Hepatocyte (in vitro differentiated cells): ENCODE results near the gene TRPC4AP. TPM values are rescaled to one million over a fixed set of nuclear protein-coding genes. Genes with fewer than 3 reads are reported as not detected.
"Not testable (repeated sequence)": the region's sequence is repeated elsewhere in the genome, so short reads cannot be mapped to it uniquely, and the experiment has no call there.

Experiments used
- DNase-seq: peaks from one replicate; pipeline ENCODE4 v3.0.0-alpha.2; 2016; ENCODE audit warnings: low spot score
- H2AFZ ChIP-seq: fragments of 200-600 bp; sonication (generic); 2 replicates; pipeline ENCODE4 v1.6.0; 2016; ENCODE audit warnings: antibody characterized with exemption, mild to moderate bottlenecking
- H3K27ac ChIP-seq: fragments of 200-600 bp; sonication (generic); 2 replicates; pipeline ENCODE4 v1.5.1; 2016; ENCODE audit warnings: mild to moderate bottlenecking
- H3K27me3 ChIP-seq: fragments of 200-600 bp; sonication (generic); 2 replicates; pipeline ENCODE4 v1.6.1; 2016
- H3K36me3 ChIP-seq: fragments of 200-600 bp; sonication (generic); replicated peaks from 2 replicates; pipeline ENCODE4 v1.5.1; 2016; ENCODE audit warnings: low read depth; ENCODE audit not compliant: insufficient read depth
- H3K4me1 ChIP-seq: fragments of 200-600 bp; sonication (generic); 2 replicates; pipeline ENCODE4 v1.5.1; 2016; ENCODE audit warnings: mild to moderate bottlenecking, moderate library complexity; ENCODE audit not compliant: insufficient read depth
- H3K4me2 ChIP-seq: fragments of 200-600 bp; sonication (generic); 2 replicates; pipeline ENCODE4 v1.6.0; 2016
- H3K4me3 ChIP-seq: fragments of 200-600 bp; sonication (generic); 2 replicates; pipeline ENCODE4 v1.5.1; 2016; ENCODE audit warnings: mild to moderate bottlenecking
- H3K79me2 ChIP-seq: fragments of 200-600 bp; sonication (generic); 2 replicates; pipeline ENCODE4 v1.6.0; 2017; ENCODE audit warnings: mild to moderate bottlenecking
- H3K9me2 ChIP-seq: fragments of 200-600 bp; sonication (generic); replicated peaks from 2 replicates; pipeline ENCODE4 v1.6.0; 2017; ENCODE audit warnings: mild to moderate bottlenecking; ENCODE audit not compliant: insufficient read depth
- H3K9me3 ChIP-seq: fragments of 200-600 bp; sonication (generic); 2 replicates; pipeline ENCODE4 v1.5.1; 2016; ENCODE audit warnings: low read depth, mild to moderate bottlenecking
- H4K20me1 ChIP-seq: fragments of 200-600 bp; sonication (generic); 2 replicates; pipeline ENCODE4 v1.6.0; 2016; ENCODE audit warnings: mild to moderate bottlenecking; ENCODE audit not compliant: insufficient read depth, poor library complexity, severe bottlenecking
- CTCF ChIP-seq: fragments of 200-600 bp; sonication (generic); IDR thresholded peaks from 2 replicates; pipeline ENCODE4 v1.5.1; 2016; ENCODE audit warnings: antibody characterized with exemption, mild to moderate bottlenecking; ENCODE audit not compliant: poor library complexity
- EZH2 ChIP-seq: fragments of 200-600 bp; sonication (generic); IDR thresholded peaks from 2 replicates; pipeline ENCODE4 v1.6.1; 2016; ENCODE audit warnings: antibody characterized with exemption, mild to moderate bottlenecking, borderline replicate concordance
- EZH2phosphoT487 ChIP-seq: fragments of 200-600 bp; sonication (generic); IDR thresholded peaks from one replicate; pipeline ENCODE4 v1.6.1; 2018; ENCODE audit warnings: antibody characterized with exemption, mild to moderate bottlenecking, low read depth, moderate library complexity; ENCODE audit not compliant: unreplicated experiment, severe bottlenecking
- WGBS: methylation state at CpG from one replicate; pipeline ENCODE4 v1.1.6; 2016; ENCODE audit warnings: low lambda C conversion rate; ENCODE audit errors: missing lambda C conversion rate; 5-methylcytosine and 5-hydroxymethylcytosine counted together
- polyA plus RNA-seq: library from polyadenylated mRNA; unstranded; fragments of >200 nt; fragmentation: Nextera tagmentation; extraction: Ambion mirVana; gene quantifications from 2 replicates; pipeline ENCODE4 v1.2.1, GENCODE V29; 2016
- total RNA-seq: library from RNA; depleted of rRNA; stranded (reverse); fragments of >200 nt; gene quantifications from 2 replicates; pipeline ENCODE4 v1.2.3, GENCODE V29; 2014

Gene TRPC4AP
- total and polyA plus RNA-seq, 2 experiments from 2014 or later = 88.6 to 94.9 TPM

GRCh38 chr20:35059110-35059509 is 33.5 kb downstream of the TRPC4AP start:
- H3K27ac ChIP-seq = no peak overlapping the region
- H3K79me2 ChIP-seq = peaks cover 78% of the 10 kb centered on the region
- H3K9me3 ChIP-seq = no peaks in the 10 kb centered on the region
- no peaks in the 10 kb centered on the region for H3K36me3 ChIP-seq
- DNase-seq = no peak
- no peaks in the 10 kb centered on the region for H3K27me3 ChIP-seq
- no peaks in the 10 kb centered on the region for H3K4me1 ChIP-seq
- 99% methylated on average over 2 of the region's 2 CpGs for WGBS
- no peak overlapping the region for H2AFZ ChIP-seq
- TF ChIP-seq CTCF (no peak), EZH2phosphoT487 (no peak), EZH2 (no peak)
- H3K4me2 ChIP-seq = no peak overlapping the region
- no peak overlapping the region for H3K4me3 ChIP-seq
- no peaks in the 10 kb centered on the region for H3K9me2 ChIP-seq
- peaks cover 44% of the 10 kb centered on the region for H4K20me1 ChIP-seq

- Histone ChIP-seq H3K4me2 (no peak overlapping the region), H3K4me1 (no peaks in the 10 kb centered on the region), H3K9me3 (no peaks in the 10 kb centered on the region), H3K4me3 (no peak overlapping the region), H3K27me3 (no peaks in the 10 kb centered on the region), H3K9me2 (no peaks in the 10 kb centered on the region), H2AFZ (no peak overlapping the region), H3K27ac (no peak overlapping the region), H3K36me3 (no peaks in the 10 kb centered on the region), H3K79me2 (peaks cover 57% of the 10 kb centered on the region), H4K20me1 (peaks cover 24% of the 10 kb centered on the region)
- DNase-seq = no peak
- 65% methylated on average over 9 of the region's 9 CpGs for WGBS
- TF ChIP-seq CTCF = no peak
- no peak for TF ChIP-seq EZH2phosphoT487
- no peak for TF ChIP-seq EZH2
These were observed 36.9 kb downstream of the TRPC4AP start for GRCh38 chr20:35055445-35056276.

- H3K9me2 ChIP-seq = no peaks in the 10 kb centered on the region
- DNase-seq = no peak
- H3K36me3 ChIP-seq = no peaks in the 10 kb centered on the region
- no peak overlapping the region for H3K4me3 ChIP-seq
- H2AFZ ChIP-seq = no peak overlapping the region
- no peaks in the 10 kb centered on the region for H3K4me1 ChIP-seq
- H3K27me3 ChIP-seq = no peaks in the 10 kb centered on the region
- peaks cover 49% of the 10 kb centered on the region for H3K79me2 ChIP-seq
- no peaks in the 10 kb centered on the region for H3K9me3 ChIP-seq
- TF ChIP-seq EZH2phosphoT487 = no peak
- peaks cover 20% of the 10 kb centered on the region for H4K20me1 ChIP-seq
- H3K4me2 ChIP-seq = no peak overlapping the region
- H3K27ac ChIP-seq = no peak overlapping the region
- WGBS = 69% methylated on average over 2 of the region's 2 CpGs
These were observed 37.8 kb downstream of the TRPC4AP start for GRCh38 chr20:35054814-35055213.

- not testable (repeated sequence) for H3K36me3 ChIP-seq, H3K4me3 ChIP-seq, H3K9me3 ChIP-seq, H4K20me1 ChIP-seq, DNase-seq, H3K9me2 ChIP-seq, H3K27me3 ChIP-seq, H3K4me1 ChIP-seq, H3K4me2 ChIP-seq, H2AFZ ChIP-seq, H3K27ac ChIP-seq
- H3K79me2 ChIP-seq = peaks cover 30% of the 10 kb centered on the region
- 76% methylated on average over 5 of the region's 5 CpGs for WGBS
These were observed 40.0 kb downstream of the TRPC4AP start for GRCh38 chr20:35052616-35053015.
